Naive thymus-derived CD4-positive, alpha-beta T cell (primary cell): ENCODE results near the gene RNF157. TPM values are rescaled to one million over a fixed set of nuclear protein-coding genes. Genes with fewer than 3 reads are reported as not detected.
A peak's percentile ranks its signal among the peaks of the same experiment; 100 is the strongest.

ENCODE experiments used
- ATAC-seq: fragments of 150-1000 bp; cut with Tn5 transposase; 2 replicates; pipeline ENCODE4 v1.10.0; 2021; ENCODE audit warnings: mild to moderate bottlenecking, moderate library complexity
- CTCF ChIA-PET: fragments of 350-600 bp; sonication (Branson Sonifier 250); formaldehyde crosslinking; loops from one replicate; lab custom pipeline; 2021; ENCODE audit warnings: antibody characterized with exemption; lab: Charles Lee
- POLR2A ChIA-PET: fragments of 350-600 bp; sonication (Branson Sonifier 250); formaldehyde crosslinking; loops from one replicate; lab custom pipeline; 2021; ENCODE audit warnings: antibody characterized with exemption, inconsistent platforms; lab: Charles Lee
- DNase-seq, 9 donors: peaks; one replicate each; pipeline versions ENCODE4 v3.0.0 to v3.0.0-alpha.2; 2020 to 2022; ENCODE audit warnings: mixed read lengths in 1 of 9
- H3K27ac ChIP-seq: one replicate; pipeline ENCODE4 v1.7.0; 2013; ENCODE audit warnings: mild to moderate bottlenecking, low read depth, low read length, moderate library complexity
- H3K27me3 ChIP-seq, 2 donors: one replicate each; pipeline ENCODE4 v1.7.0; 2013; ENCODE audit warnings: low read length in 2 of 2, mild to moderate bottlenecking in 2 of 2, moderate library complexity in 2 of 2; ENCODE audit not compliant: control insufficient read depth in 2 of 2, insufficient read depth in 2 of 2
- H3K36me3 ChIP-seq, 3 experiments: 1 replicate in 2 of 3; 2 replicates in 1 of 3; pipeline ENCODE4 v1.7.0; 2013; ENCODE audit warnings: low read length in 3 of 3, mild to moderate bottlenecking in 3 of 3, moderate library complexity in 1 of 3; ENCODE audit not compliant: insufficient read depth in 3 of 3, control insufficient read depth in 2 of 3
- H3K4me1 ChIP-seq, 2 donors: one replicate each; pipeline ENCODE4 v1.7.0; 2013; ENCODE audit warnings: low read length in 2 of 2, mild to moderate bottlenecking in 2 of 2, moderate library complexity in 1 of 2; ENCODE audit not compliant: control insufficient read depth in 2 of 2, insufficient read depth in 2 of 2
- H3K4me3 ChIP-seq: 2 replicates; pipeline ENCODE4 v1.7.0; 2013; ENCODE audit warnings: mild to moderate bottlenecking, low read length
- H3K9me3 ChIP-seq, 3 experiments: 1 replicate in 2 of 3; 2 replicates in 1 of 3; pipeline ENCODE4 v1.7.0; 2013; ENCODE audit warnings: low read length in 3 of 3; ENCODE audit not compliant: control insufficient read depth in 2 of 3
- H3K27ac Mint-ChIP-seq, 9 donors: one replicate each; pipeline ENCODE4 v1.8.0; 2020 to 2022; ENCODE audit warnings: mixed read lengths in 9 of 9, mild to moderate bottlenecking in 8 of 9, moderate library complexity in 5 of 9, inconsistent platforms in 2 of 9
- H3K27me3 Mint-ChIP-seq, 5 donors: one replicate each; pipeline ENCODE4 v1.8.0; 2021 to 2022; ENCODE audit warnings: mixed read lengths in 5 of 5, mild to moderate bottlenecking in 1 of 5
- H3K36me3 Mint-ChIP-seq, 5 donors: one replicate each; pipeline ENCODE4 v1.8.0; 2020 to 2022; ENCODE audit warnings: mixed read lengths in 5 of 5, mild to moderate bottlenecking in 3 of 5, inconsistent platforms in 1 of 5
- H3K4me1 Mint-ChIP-seq, 7 donors: one replicate each; pipeline ENCODE4 v1.8.0; 2020 to 2022; ENCODE audit warnings: mixed read lengths in 7 of 7, mild to moderate bottlenecking in 3 of 7, inconsistent platforms in 1 of 7
- H3K4me3 Mint-ChIP-seq, 10 donors: one replicate each; pipeline ENCODE4 v1.8.0; 2020 to 2022; ENCODE audit warnings: mild to moderate bottlenecking in 10 of 10, mixed read lengths in 10 of 10, moderate library complexity in 6 of 10, inconsistent platforms in 2 of 10
- H3K9me3 Mint-ChIP-seq, 11 donors: one replicate each; pipeline ENCODE4 v1.8.0; 2020 to 2022; ENCODE audit warnings: mixed read lengths in 11 of 11, mild to moderate bottlenecking in 4 of 11, inconsistent platforms in 1 of 11, moderate library complexity in 1 of 11
- intact Hi-C, 2 donors: fragments of 100-400 bp; cut with micrococcal nuclease; formaldehyde crosslinking; loops; one replicate each; pipeline ENCODE4 v1.15.1; 2023
- polyA plus RNA-seq, 2 donors: library from polyadenylated mRNA; unstranded; fragments of 300-500 nt; fragmentation: Illumina TruSeq; gene quantifications; one replicate each; pipeline ENCODE4 v1.2.3, GENCODE V29; 2021
- total RNA-seq, 6 experiments: library from RNA in 5 of 6; stranded (reverse) in 5 of 6; gene quantifications; 1 replicate in 5 of 6; 2 replicates in 1 of 6; pipeline ENCODE4 v1.2.3 and lab custom pipeline; 2021 to 2026

RNF157 gene
- total and polyA plus RNA-seq, 7 experiments from 2014 or later: 10.4 to 96.3 (median 50.6) TPM

- Mint-ChIP-seq H3K9me3 (peaks cover 0 to 2% (median 0%) of the 10 kb centered on the region in 11 donors), H3K27me3 (peaks cover 0 to 10% (median 0%) of the 10 kb centered on the region in 5 donors), H3K27ac (peak overlapping the region; percentile 92 to 100 (median 95)), H3K4me1 (peaks cover 42 to 85% (median 74%) of the 10 kb centered on the region in 7 donors), H3K4me3 (peak overlapping the region; percentile 54 to 84 (median 71)), H3K36me3 (peaks cover 0 to 28% (median 17%) of the 10 kb centered on the region in 5 donors)
- intact Hi-C loops: loop anchor here in 1 of 2 donors (10.0 kb wide), 1 partner anchor 529 kb away; no protein-coding TSS in a partner anchor
- Histone ChIP-seq H3K27me3 (no peaks in the 10 kb centered on the region), H3K27ac (peak overlapping the region; percentile 83), H3K4me1 (peaks cover 54 to 66% of the 10 kb centered on the region in 2 donors), H3K36me3 (peaks cover 0 to 10% (median 0%) of the 10 kb centered on the region in 3 experiments), H3K4me3 (peak overlapping the region; percentile 37), H3K9me3 (no peaks in the 10 kb centered on the region)
- ChIA-PET POLR2A (interaction anchor here (0.5 to 8.5 kb wide), 21 partner anchors 8 to 142 kb away, joined by 3 to 141 read pairs (median 6); partner anchors contain the start of gene UBALD2), CTCF (interaction anchor here (0.5 to 8.1 kb wide), 7 partner anchors 10 to 35 kb away, joined by 3 to 111 read pairs (median 4); no protein-coding TSS in a partner anchor)
- DNase-seq: peak in 7 of 9 donors; percentile 61 to 69 (median 66)
- peak; percentile 55 for ATAC-seq
These were observed 94.9 kb downstream of the RNF157 start for GRCh38 chr17:76145231-76146052.

DNA sequence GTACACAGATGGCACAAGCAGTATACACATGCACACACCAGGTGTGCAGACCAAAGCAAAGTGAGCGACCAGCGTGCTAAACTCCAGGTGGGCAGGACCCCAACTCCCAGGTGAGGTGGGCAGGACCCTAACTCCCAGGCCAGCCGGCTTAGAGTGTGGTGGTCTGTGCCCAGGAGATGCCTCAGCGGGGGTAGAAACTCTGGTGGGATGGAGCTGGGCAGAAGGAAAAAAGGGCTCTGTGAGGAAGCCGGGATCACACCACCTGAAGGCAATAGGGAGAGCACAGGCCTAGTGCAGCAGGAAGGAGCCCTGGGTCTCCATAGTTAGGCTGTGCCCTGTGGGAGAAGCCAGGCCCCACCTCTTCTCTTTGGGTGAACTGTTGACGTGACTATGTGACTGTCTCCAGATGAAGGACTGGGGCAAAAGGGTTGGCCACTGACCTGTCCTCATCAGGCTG, 97.7 kb downstream of the RNF157 start:
- Histone ChIP-seq H3K4me1 (peaks cover 54 to 64% of the 10 kb centered on the region in 2 donors), H3K4me3 (no peak overlapping the region), H3K9me3 (no peaks in the 10 kb centered on the region), H3K27ac (peak overlapping the region; percentile 83), H3K27me3 (no peaks in the 10 kb centered on the region), H3K36me3 (peaks cover 0 to 5% (median 0%) of the 10 kb centered on the region in 3 experiments)
- H3K27me3 Mint-ChIP-seq: peaks cover 0 to 26% (median 0%) of the 10 kb centered on the region in 5 donors
- no peaks in the 10 kb centered on the region for H3K9me3 Mint-ChIP-seq
- ChIA-PET CTCF (interaction anchor here (0.6 to 8.1 kb wide), 8 partner anchors 9 to 137 kb away, joined by 3 to 111 read pairs (median 4); no protein-coding TSS in a partner anchor), POLR2A (interaction anchor here (0.6 to 8.5 kb wide), 18 partner anchors 8 to 131 kb away, joined by 3 to 141 read pairs (median 4); no protein-coding TSS in a partner anchor)
- DNase-seq (no peak), ATAC-seq (no peak)
- H3K4me1 Mint-ChIP-seq: peaks cover 46 to 73% (median 71%) of the 10 kb centered on the region in 7 donors
- H3K27ac Mint-ChIP-seq: peak overlapping the region; percentile 83 to 99 (median 94)
- peaks cover 0 to 16% (median 8%) of the 10 kb centered on the region in 5 donors for H3K36me3 Mint-ChIP-seq
- peak overlapping the region; percentile 48 to 89 (median 84) for H3K4me3 Mint-ChIP-seq
- intact Hi-C loops: loop anchor here in 1 of 2 donors (10.0 kb wide), 1 partner anchor 532 kb away; no protein-coding TSS in a partner anchor

DNA sequence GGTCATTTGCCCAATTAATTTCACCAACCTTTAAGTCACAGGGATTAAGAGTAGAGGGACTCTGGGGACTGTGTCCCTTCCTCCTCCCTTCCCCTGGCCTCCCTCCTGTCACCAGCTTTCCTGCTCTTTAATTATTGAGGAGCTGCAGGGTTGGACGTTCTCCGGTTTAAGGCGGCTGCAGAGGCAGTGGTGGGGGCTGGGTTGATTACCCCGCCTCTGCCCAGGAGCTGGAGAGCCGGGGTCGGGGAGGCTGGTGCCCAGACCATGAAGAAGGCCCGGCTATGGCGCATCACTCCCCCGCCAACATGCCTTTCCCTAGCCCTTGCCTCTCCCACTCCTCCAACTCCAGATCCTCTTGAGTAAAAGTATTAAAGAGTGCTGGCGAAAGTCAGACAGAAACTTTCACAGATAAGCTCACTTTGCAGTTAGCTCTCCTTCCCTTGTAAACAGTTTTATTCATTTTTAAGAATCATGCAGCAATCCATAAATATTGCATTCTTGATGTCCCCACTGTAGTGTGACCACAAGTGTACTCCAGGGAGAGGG, 98.2 kb downstream of the RNF157 start:
- H3K27ac ChIP-seq: peak overlapping the region; percentile 61
- H3K36me3 ChIP-seq: peaks cover 0 to 5% (median 0%) of the 10 kb centered on the region in 3 experiments
- POLR2A ChIA-PET: interaction anchor here (0.6 to 8.5 kb wide), 15 partner anchors 11 to 138 kb away, joined by 3 to 141 read pairs (median 4); no protein-coding TSS in a partner anchor
- no peak overlapping the region for H3K4me3 ChIP-seq
- Mint-ChIP-seq H3K9me3 (no peaks in the 10 kb centered on the region), H3K36me3 (peaks cover 0 to 15% (median 3%) of the 10 kb centered on the region in 5 donors), H3K4me3 (peak overlapping the region; percentile 82 to 89 (median 85)), H3K4me1 (peaks cover 46 to 70% (median 66%) of the 10 kb centered on the region in 7 donors), H3K27me3 (peaks cover 0 to 26% (median 0%) of the 10 kb centered on the region in 5 donors), H3K27ac (peak overlapping the region; percentile 83 to 99 (median 94))
- CTCF ChIA-PET: interaction anchor here (1.0 to 8.1 kb wide), 5 partner anchors 10 to 137 kb away, joined by 3 to 111 read pairs (median 13); no protein-coding TSS in a partner anchor
- peaks cover 54 to 64% of the 10 kb centered on the region in 2 donors for H3K4me1 ChIP-seq
- intact Hi-C loops: loop anchor here in 1 of 2 donors (10.0 kb wide), 1 partner anchor 533 kb away; no protein-coding TSS in a partner anchor
- DNase-seq (no peak), ATAC-seq (no peak)
- H3K9me3 ChIP-seq: no peaks in the 10 kb centered on the region
- no peaks in the 10 kb centered on the region for H3K27me3 ChIP-seq

GRCh38 chr17:76141212-76142038, 98.9 kb downstream of the RNF157 start, which contains the start of gene FOXJ1:
Gene FOXJ1, minus strand, starts transcription at chr17:76141245. Its CDS starts 850 bp downstream, at chr17:76140395.
- peak; percentile 88 to 94 (median 91) for DNase-seq
- Histone ChIP-seq H3K27ac (peak within 1 kb of the TSS; percentile 61), H3K4me1 (peaks cover 50 to 58% of the 10 kb centered on the region in 2 donors), H3K27me3 (no peaks in the 10 kb centered on the region), H3K36me3 (no peaks in the 10 kb centered on the region), H3K9me3 (no peaks in the 10 kb centered on the region), H3K4me3 (peak within 1 kb of the TSS; percentile 49)
- intact Hi-C loops: loop anchor here (1.0 to 10.0 kb wide), 7 partner anchors 11 to 533 kb away; partner anchors contain the start of genes EXOC7 (in 1 of the 2), PRPSAP1 (in 1 of the 2) and UBALD2 (in 1 of the 2)
- POLR2A ChIA-PET: interaction anchor here (0.8 to 8.5 kb wide), 13 partner anchors 12 to 139 kb away, joined by 3 to 141 read pairs (median 4); no protein-coding TSS in a partner anchor
- Mint-ChIP-seq H3K4me1 (peaks cover 42 to 63% (median 59%) of the 10 kb centered on the region in 7 donors), H3K27me3 (peaks cover 0 to 26% (median 0%) of the 10 kb centered on the region in 5 donors), H3K9me3 (peaks cover 0 to 1% (median 0%) of the 10 kb centered on the region in 11 donors), H3K27ac (peak within 1 kb of the TSS; percentile 80 to 99 (median 93)), H3K36me3 (peaks cover 0 to 14% (median 0%) of the 10 kb centered on the region in 5 donors), H3K4me3 (peak within 1 kb of the TSS; percentile 82 to 89 (median 85))
- CTCF ChIA-PET: interaction anchor here (0.9 to 8.1 kb wide), 6 partner anchors 11 to 138 kb away, joined by 4 to 111 read pairs (median 9); no protein-coding TSS in a partner anchor
- ATAC-seq: peak; percentile 87

GRCh38 chr17:76140661-76141211, 99.6 kb downstream of the RNF157 start:
- H3K4me1 Mint-ChIP-seq: peaks cover 35 to 57% (median 52%) of the 10 kb centered on the region in 7 donors
- Histone ChIP-seq H3K27me3 (no peaks in the 10 kb centered on the region), H3K36me3 (no peaks in the 10 kb centered on the region), H3K4me3 (peak overlapping the region; percentile 49), H3K9me3 (no peaks in the 10 kb centered on the region), H3K4me1 (peaks cover 43 to 53% of the 10 kb centered on the region in 2 donors), H3K27ac (peak overlapping the region; percentile 61)
- ChIA-PET CTCF (interaction anchor here (0.7 to 8.1 kb wide), 6 partner anchors 11 to 138 kb away, joined by 3 to 111 read pairs (median 5); no protein-coding TSS in a partner anchor), POLR2A (interaction anchor here (0.9 to 8.5 kb wide), 8 partner anchors 12 to 139 kb away, joined by 3 to 141 read pairs (median 6); no protein-coding TSS in a partner anchor)
- H3K27me3 Mint-ChIP-seq: peaks cover 0 to 26% (median 0%) of the 10 kb centered on the region in 5 donors
- intact Hi-C loops: loop anchor here (1.0 to 10.0 kb wide), 8 partner anchors 12 to 534 kb away; partner anchors contain the start of genes EXOC7 (in 1 of the 2), PRPSAP1 (in 1 of the 2) and UBALD2 (in 1 of the 2)
- no peak for ATAC-seq
- peaks cover 0 to 1% (median 0%) of the 10 kb centered on the region in 11 donors for H3K9me3 Mint-ChIP-seq
- DNase-seq: no peak
- H3K4me3 Mint-ChIP-seq: peak overlapping the region; percentile 76 to 88 (median 84)
- H3K27ac Mint-ChIP-seq: peak overlapping the region in 7 of 9 donors; percentile 71 to 99 (median 91)
- peaks cover 0 to 11% (median 0%) of the 10 kb centered on the region in 5 donors for H3K36me3 Mint-ChIP-seq
